ENCODE results near the gene SEMA4G. TPM values are rescaled to one million over a fixed set of nuclear protein-coding genes. Genes with fewer than 3 reads are reported as not detected.

Gene SEMA4G
- total and polyA plus RNA-seq, 2 of the 8 experiments (the other 6 are each of a cell fraction or from before 2014, with no cell fraction given), result 7.1 to 18.2 TPM

GRCh38 chr10:100945754-100946153, 23.6 kb upstream of the SEMA4G start:
- Histone ChIP-seq H3K56ac (replicated peaks; ENCODE audit: insufficient read length, low read depth, low read length) (no peak overlapping the region), H2AK5ac (ENCODE audit: low read depth, low read length) (no peak overlapping the region), H4K8ac (ENCODE audit: extremely low read depth, insufficient read depth, low read length) (no peak overlapping the region), H2BK5ac (ENCODE audit: low read depth, low read length) (no peak overlapping the region), H3K4me3 (ENCODE audit: extremely low read depth in 1 of 4, insufficient read depth in 2 of 4, low read depth in 3 of 4, low read length in 4 of 4) (no peak overlapping the region), H2BK12ac (ENCODE audit: low read depth, low read length) (no peak overlapping the region), H3K27me3 (replicated peaks in 1 of 4; ENCODE audit: control insufficient read depth in 3 of 4, extremely low read depth in 1 of 4, insufficient read depth in 3 of 4, low read length in 3 of 4) (no peaks in the 10 kb centered on the region), H3K4ac (replicated peaks; ENCODE audit: insufficient read length, low read depth, low read length) (no peak overlapping the region), H2BK15ac (ENCODE audit: low read length) (no peak overlapping the region), H3K79me1 (ENCODE audit: low read depth, low read length) (no peaks in the 10 kb centered on the region), H3K79me2 (ENCODE audit: control insufficient read depth in 1 of 2, insufficient read depth in 2 of 2, low read length in 2 of 2) (no peaks in the 10 kb centered on the region), H4K5ac (ENCODE audit: insufficient read length, low read depth, low read length) (no peak overlapping the region), H2AFZ (ENCODE audit: low read length) (no peak overlapping the region), H3K18ac (ENCODE audit: extremely low read depth, low read length) (no peak overlapping the region), H2BK120ac (replicated peaks; ENCODE audit: low read depth, low read length) (no peak overlapping the region), H3K4me1 (replicated peaks in 1 of 4; ENCODE audit: control insufficient read depth in 3 of 4, insufficient read depth in 4 of 4, low read length in 3 of 4) (no peaks in the 10 kb centered on the region), H4K91ac (replicated peaks; ENCODE audit: insufficient read length, low read length) (no peak overlapping the region), H4K20me1 (replicated peaks in 1 of 2; ENCODE audit: control insufficient read depth in 1 of 2, insufficient read depth in 2 of 2, low read length in 2 of 2) (no peaks in the 10 kb centered on the region), H3K9me3 (ENCODE audit: insufficient read depth in 2 of 2, low read depth in 1 of 2, low read length in 1 of 2) (no peaks in the 10 kb centered on the region), H3K4me2 (ENCODE audit: insufficient read depth in 1 of 2, low read depth in 2 of 2, low read length in 2 of 2) (no peak overlapping the region), H3K27ac (ENCODE audit: low read depth, low read length) (no peak overlapping the region), H3K14ac (ENCODE audit: insufficient read length) (no peak overlapping the region), H3K23me2 (ENCODE audit: low read depth, low read length) (no peaks in the 10 kb centered on the region), H3K36me3 (ENCODE audit: control insufficient read depth in 2 of 4, insufficient read depth in 4 of 4, low read length in 3 of 4) (peaks cover 3 to 64% (median 24%) of the 10 kb centered on the region in 4 experiments; a peak in 6 of 8 replicates), H3K9ac (replicated peaks in 1 of 4; ENCODE audit: extremely low read depth in 1 of 4, low read depth in 3 of 4, low read length in 3 of 4) (no peak overlapping the region), H3K23ac (ENCODE audit: insufficient read length) (no peak overlapping the region), H2BK20ac (ENCODE audit: low read length) (no peak overlapping the region)
- no peak for FAIRE-seq
- ChIA-PET CTCF (ENCODE audit: partially characterized antibody) (no interaction called here), POLR2A (ENCODE audit: partially characterized antibody) (no interaction called here)
- DNase-seq (ENCODE audit: low read depth in 1 of 2, low spot score in 2 of 2), result no peak
- TF ChIP-seq SIRT6 (IDR thresholded peaks at IDR 0.05; ENCODE audit: low read length) (no peak), PHF8 (conservative IDR thresholded peaks at IDR 0.05; ENCODE audit: low read depth, low read length) (no peak), CREB1 (IDR thresholded peaks at IDR 0.05) (no peak), KDM4A (IDR thresholded peaks at IDR 0.05; ENCODE audit: low read depth, low read length, severe bottlenecking) (no peak), SP1 (IDR thresholded peaks at IDR 0.05; ENCODE audit: low read depth, low read length) (no peak), RXRA (IDR thresholded peaks at IDR 0.05; ENCODE audit: insufficient read depth, low read depth, low read length) (no peak), NRF1 (IDR thresholded peaks at IDR 0.05; ENCODE audit: low read depth, low read length) (no peak), RFX5 (IDR thresholded peaks at IDR 0.05; ENCODE audit: borderline replicate concordance, low read depth, low read length) (no peak), RBBP5 (IDR thresholded peaks at IDR 0.05; ENCODE audit: borderline replicate concordance, low read depth, low read length) (no peak), CHD2 (IDR thresholded peaks at IDR 0.05; ENCODE audit: low read length) (no peak), NANOG (IDR thresholded peaks at IDR 0.05; ENCODE audit: insufficient read depth, low read depth, low read length, poor library complexity, severe bottlenecking) (no peak)

Measured in H1 (cell line).